Liver (tissue), 9 donors: ENCODE results near the gene CAMK2N2. TPM values are rescaled to one million over a fixed set of nuclear protein-coding genes. Genes with fewer than 3 reads are reported as not detected.

ENCODE experiments used
- DNase-seq: peaks from one replicate; pipeline ENCODE4 v3.0.0-alpha.2; 2017; ENCODE audit warnings: low spot score
- H3K27ac ChIP-seq, 2 donors: one replicate each; pipeline ENCODE4 v1.7.0; 2013; ENCODE audit warnings: inconsistent platforms in 2 of 2, low read length in 2 of 2, control low read depth in 1 of 2, low read depth in 1 of 2, mild to moderate bottlenecking in 1 of 2
- H3K27me3 ChIP-seq, 4 donors: one replicate each; pipeline versions ENCODE4 v1.6.1 to v1.7.0; 2013; ENCODE audit warnings: low read length in 3 of 4, inconsistent platforms in 1 of 4, mild to moderate bottlenecking in 1 of 4, moderate library complexity in 1 of 4; ENCODE audit not compliant: control insufficient read depth in 4 of 4, insufficient read depth in 4 of 4
- H3K36me3 ChIP-seq, 4 donors: one replicate each; pipeline versions ENCODE4 v1.6.1 to v1.7.0; 2013; ENCODE audit warnings: low read length in 3 of 4, mild to moderate bottlenecking in 3 of 4, low read depth in 1 of 4, moderate library complexity in 1 of 4; ENCODE audit not compliant: control insufficient read depth in 4 of 4, insufficient read depth in 3 of 4
- H3K4me1 ChIP-seq, 4 donors: one replicate each; pipeline versions ENCODE4 v1.6.1 to v1.7.0; 2013; ENCODE audit warnings: low read length in 3 of 4, mild to moderate bottlenecking in 3 of 4, moderate library complexity in 1 of 4; ENCODE audit not compliant: control insufficient read depth in 4 of 4, insufficient read depth in 4 of 4
- H3K4me3 ChIP-seq, 3 donors: one replicate each; pipeline versions ENCODE4 v1.6.1 to v1.7.0; 2013; ENCODE audit warnings: low read length in 3 of 3, control low read depth in 1 of 3, low read depth in 1 of 3, mild to moderate bottlenecking in 1 of 3
- H3K9ac ChIP-seq, 2 donors: one replicate each; pipeline ENCODE4 v1.7.0; 2013; ENCODE audit warnings: low read length in 2 of 2, mild to moderate bottlenecking in 2 of 2, moderate library complexity in 2 of 2, control low read depth in 1 of 2, low read depth in 1 of 2
- H3K9me3 ChIP-seq, 4 donors: one replicate each; pipeline versions ENCODE4 v1.6.1 to v1.7.0; 2013; ENCODE audit warnings: low read length in 3 of 4; ENCODE audit not compliant: control insufficient read depth in 4 of 4
- EGR1 ChIP-seq, 2 donors: IDR thresholded peaks; 2 replicates each; pipeline ENCODE4 v1.6.1; 2016 to 2018; ENCODE audit warnings: antibody characterized with exemption in 2 of 2, low read depth in 2 of 2
- FOXA1 ChIP-seq: IDR thresholded peaks from 2 replicates; pipeline ENCODE4 v1.6.1; 2016; ENCODE audit warnings: antibody characterized with exemption
- GABPA ChIP-seq, 2 donors: IDR thresholded peaks in 1 of 2; conservative IDR thresholded peaks in 1 of 2; 2 replicates each; pipeline ENCODE4 v1.6.1; 2016; ENCODE audit warnings: antibody characterized with exemption in 2 of 2, mild to moderate bottlenecking in 1 of 2, moderate library complexity in 1 of 2
- HNF4A ChIP-seq, 2 donors: conservative IDR thresholded peaks; 2 replicates each; pipeline ENCODE4 v1.6.1; 2016; ENCODE audit warnings: antibody characterized with exemption in 2 of 2, mild to moderate bottlenecking in 2 of 2
- JUND ChIP-seq, 2 donors: IDR thresholded peaks; 2 replicates each; pipeline ENCODE4 v1.6.1; 2016; ENCODE audit warnings: antibody characterized with exemption in 2 of 2
- NR2F2 ChIP-seq: IDR thresholded peaks from 2 replicates; pipeline ENCODE4 v1.6.1; 2016; ENCODE audit warnings: antibody characterized with exemption
- RXRA ChIP-seq, 2 donors: IDR thresholded peaks; 2 replicates each; pipeline ENCODE4 v1.6.1; 2017 to 2018; ENCODE audit warnings: antibody characterized with exemption in 2 of 2, mild to moderate bottlenecking in 1 of 2
- SP1 ChIP-seq: IDR thresholded peaks from 2 replicates; pipeline ENCODE4 v1.6.1; 2018; ENCODE audit warnings: antibody characterized with exemption, mild to moderate bottlenecking
- TAF1 ChIP-seq: conservative IDR thresholded peaks from 2 replicates; pipeline ENCODE4 v1.6.1; 2016; ENCODE audit warnings: antibody characterized with exemption, mild to moderate bottlenecking
- YY1 ChIP-seq: IDR thresholded peaks from 2 replicates; pipeline ENCODE4 v1.6.1; 2016; ENCODE audit warnings: antibody characterized with exemption, mild to moderate bottlenecking
- WGBS: extraction: QIAGEN DNeasy Blood & Tissue Kit; methylation state at CpG from one replicate; pipeline ENCODE4 v1.1.7; 2013; 5-methylcytosine and 5-hydroxymethylcytosine counted together
- polyA plus RNA-seq, 2 donors: library from polyadenylated mRNA; stranded (reverse) in 1 of 2; unstranded in 1 of 2; fragments of 200-250 nt in 1 of 2; fragments of >200 nt in 1 of 2; fragmentation: Nextera tagmentation in 1 of 2; extraction: Ambion mirVana in 1 of 2; gene quantifications; one replicate each; pipeline versions ENCODE4 v1.2.1 to v1.2.3, GENCODE V29; 2013 to 2015
- total RNA-seq, 2 donors: library from RNA; depleted of rRNA; stranded (reverse); fragments of >200 nt; gene quantifications; one replicate each; pipeline ENCODE4 v1.2.3, GENCODE V29; 2014
- TF ChIP-seq, protein P1 (sequence below): IDR thresholded peaks from 2 replicates; pipeline ENCODE4 v1.6.1; 2016; ENCODE audit warnings: antibody characterized with exemption
- TF ChIP-seq, protein P2 (sequence below): IDR thresholded peaks from 2 replicates; pipeline ENCODE4 v1.6.1; 2016; ENCODE audit warnings: antibody characterized with exemption
- donor health status: healthy.
- donor health status: healthy.
- donor health status: healthy.
- donor health status: healthy.
- donor health status: healthy.

CAMK2N2 gene
- total and polyA plus RNA-seq, 4 donors = 0.61 TPM; not detected in 3

DNA sequence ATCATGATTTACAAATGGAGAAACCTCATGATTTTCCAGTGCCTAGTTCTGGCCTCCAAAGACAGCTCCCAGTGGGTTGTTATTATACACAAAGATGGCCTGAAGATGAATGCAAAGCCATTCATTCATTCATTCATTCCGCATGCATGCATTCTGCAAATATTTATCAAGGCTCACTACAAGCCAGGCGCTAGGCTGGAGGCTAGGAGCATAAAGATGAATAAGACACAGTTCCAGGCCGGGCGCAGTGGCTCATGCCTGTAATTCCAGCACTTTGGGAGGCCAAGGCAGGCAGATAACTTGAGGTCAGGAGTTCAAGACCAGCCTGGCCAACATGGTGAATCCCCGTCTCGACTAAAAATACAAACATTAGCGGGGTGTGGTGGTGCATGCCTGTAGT is 35.3 kb upstream of the CAMK2N2 start:
- H3K27ac ChIP-seq = no peak overlapping the region
- WGBS = 86% methylated on average over 7 of the region's 7 CpGs
- no peak overlapping the region for H3K4me3 ChIP-seq
- peaks cover 2 to 9% (median 8%) of the 10 kb centered on the region in 4 donors for H3K36me3 ChIP-seq
- TF ChIP-seq YY1 = no peak
- TF ChIP-seq NR2F2 = no peak
- TF ChIP-seq, protein P1, sequence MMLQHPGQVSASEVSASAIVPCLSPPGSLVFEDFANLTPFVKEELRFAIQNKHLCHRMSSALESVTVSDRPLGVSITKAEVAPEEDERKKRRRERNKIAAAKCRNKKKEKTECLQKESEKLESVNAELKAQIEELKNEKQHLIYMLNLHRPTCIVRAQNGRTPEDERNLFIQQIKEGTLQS = no peak
- peaks cover 0 to 17% (median 13%) of the 10 kb centered on the region in 4 donors for H3K4me1 ChIP-seq
- H3K9me3 ChIP-seq = no peaks in the 10 kb centered on the region
- no peak for DNase-seq
- H3K27me3 ChIP-seq = no peaks in the 10 kb centered on the region
- H3K9ac ChIP-seq = no peak overlapping the region

DNA sequence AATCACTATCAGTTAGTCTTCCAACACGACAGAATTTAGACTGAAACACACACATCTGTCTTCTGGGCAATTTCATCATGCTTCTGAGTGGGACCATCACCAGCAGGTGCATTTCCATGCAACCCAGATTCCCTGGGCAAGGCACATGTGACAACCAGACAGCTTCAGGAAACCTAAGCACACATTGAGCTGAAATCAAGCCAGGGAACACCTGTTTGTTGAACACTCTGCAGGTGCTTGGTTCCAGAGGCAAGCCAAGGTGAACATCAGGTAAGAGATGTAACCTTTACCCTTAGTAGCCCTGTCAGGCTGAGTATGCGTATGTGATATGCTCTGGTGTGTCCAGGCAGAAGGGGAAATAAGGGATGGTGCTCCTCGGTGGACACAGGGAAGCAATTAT is 34.4 kb upstream of the CAMK2N2 start:
- WGBS = 61% methylated on average over 3 of the region's 3 CpGs
- no peak overlapping the region for H3K4me3 ChIP-seq
- peaks cover 0 to 5% (median 3%) of the 10 kb centered on the region in 4 donors for H3K36me3 ChIP-seq
- H3K4me1 ChIP-seq = peaks cover 0 to 17% (median 12%) of the 10 kb centered on the region in 4 donors
- no peak for DNase-seq
- no peak overlapping the region for H3K27ac ChIP-seq
- H3K27me3 ChIP-seq = no peaks in the 10 kb centered on the region
- TF ChIP-seq HNF4A (conservative IDR thresholded peaks at IDR 0.05) (no peak), FOXA1 (no peak), SP1 (no peak), GABPA (IDR thresholded peaks at IDR 0.05 in 1 of 2, conservative IDR thresholded peaks at IDR 0.05 in 1 of 2) (no peak), NR2F2 (no peak), RXRA (IDR thresholded peaks at IDR 0.05) (no peak), TAF1 (no peak), EGR1 (IDR thresholded peaks at IDR 0.05; ENCODE audit: low read depth in 2 of 2) (no peak), JUND (IDR thresholded peaks at IDR 0.05) (no peak)
- TF ChIP-seq, protein P2, sequence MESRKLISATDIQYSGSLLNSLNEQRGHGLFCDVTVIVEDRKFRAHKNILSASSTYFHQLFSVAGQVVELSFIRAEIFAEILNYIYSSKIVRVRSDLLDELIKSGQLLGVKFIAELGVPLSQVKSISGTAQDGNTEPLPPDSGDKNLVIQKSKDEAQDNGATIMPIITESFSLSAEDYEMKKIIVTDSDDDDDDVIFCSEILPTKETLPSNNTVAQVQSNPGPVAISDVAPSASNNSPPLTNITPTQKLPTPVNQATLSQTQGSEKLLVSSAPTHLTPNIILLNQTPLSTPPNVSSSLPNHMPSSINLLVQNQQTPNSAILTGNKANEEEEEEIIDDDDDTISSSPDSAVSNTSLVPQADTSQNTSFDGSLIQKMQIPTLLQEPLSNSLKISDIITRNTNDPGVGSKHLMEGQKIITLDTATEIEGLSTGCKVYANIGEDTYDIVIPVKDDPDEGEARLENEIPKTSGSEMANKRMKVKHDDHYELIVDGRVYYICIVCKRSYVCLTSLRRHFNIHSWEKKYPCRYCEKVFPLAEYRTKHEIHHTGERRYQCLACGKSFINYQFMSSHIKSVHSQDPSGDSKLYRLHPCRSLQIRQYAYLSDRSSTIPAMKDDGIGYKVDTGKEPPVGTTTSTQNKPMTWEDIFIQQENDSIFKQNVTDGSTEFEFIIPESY = no peak
- H3K9me3 ChIP-seq = no peaks in the 10 kb centered on the region
- no peak overlapping the region for H3K9ac ChIP-seq

DNA sequence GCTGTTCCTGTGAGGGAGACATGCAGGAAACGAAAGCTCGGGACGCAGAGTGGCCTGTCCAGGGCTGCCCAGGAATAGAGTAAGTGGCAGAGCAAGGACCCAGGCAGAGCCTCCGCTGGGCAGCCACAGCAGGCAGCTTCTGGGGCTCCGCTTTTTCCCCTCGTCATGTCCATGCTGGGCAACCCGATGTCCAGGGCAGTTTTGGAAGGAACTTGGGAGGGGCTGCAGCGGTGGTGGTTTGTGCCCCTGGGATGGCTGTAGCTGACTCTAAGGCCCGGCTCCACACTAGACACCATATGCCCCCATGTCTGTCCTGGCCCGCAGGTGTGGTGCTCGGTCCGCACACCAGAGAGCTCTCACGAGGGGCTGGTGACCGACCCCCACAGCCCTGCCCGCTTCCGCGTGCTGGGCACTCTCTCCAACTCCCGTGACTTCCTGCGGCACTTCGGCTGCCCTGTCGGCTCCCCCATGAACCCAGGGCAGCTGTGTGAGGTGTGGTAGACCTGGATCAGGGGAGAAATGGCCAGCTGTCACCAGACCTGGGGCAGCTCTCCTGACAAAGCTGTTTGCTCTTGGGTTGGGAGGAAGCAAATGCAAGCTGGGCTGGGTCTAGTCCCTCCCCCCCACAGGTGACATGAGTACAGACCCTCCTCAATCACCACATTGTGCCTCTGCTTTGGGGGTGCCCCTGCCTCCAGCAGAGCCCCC is 30.5 kb upstream of the CAMK2N2 start:
- Histone ChIP-seq H3K9me3 (no peaks in the 10 kb centered on the region), H3K27me3 (no peaks in the 10 kb centered on the region), H3K27ac (no peak overlapping the region), H3K9ac (no peak overlapping the region), H3K36me3 (no peaks in the 10 kb centered on the region), H3K4me3 (no peak overlapping the region), H3K4me1 (no peaks in the 10 kb centered on the region)
- DNase-seq = no peak
- TF ChIP-seq TAF1 (no peak), SP1 (no peak)
- WGBS = 94% methylated on average over 21 of the region's 21 CpGs
